ENCODE data around the gene CCDC74A.

DNA sequence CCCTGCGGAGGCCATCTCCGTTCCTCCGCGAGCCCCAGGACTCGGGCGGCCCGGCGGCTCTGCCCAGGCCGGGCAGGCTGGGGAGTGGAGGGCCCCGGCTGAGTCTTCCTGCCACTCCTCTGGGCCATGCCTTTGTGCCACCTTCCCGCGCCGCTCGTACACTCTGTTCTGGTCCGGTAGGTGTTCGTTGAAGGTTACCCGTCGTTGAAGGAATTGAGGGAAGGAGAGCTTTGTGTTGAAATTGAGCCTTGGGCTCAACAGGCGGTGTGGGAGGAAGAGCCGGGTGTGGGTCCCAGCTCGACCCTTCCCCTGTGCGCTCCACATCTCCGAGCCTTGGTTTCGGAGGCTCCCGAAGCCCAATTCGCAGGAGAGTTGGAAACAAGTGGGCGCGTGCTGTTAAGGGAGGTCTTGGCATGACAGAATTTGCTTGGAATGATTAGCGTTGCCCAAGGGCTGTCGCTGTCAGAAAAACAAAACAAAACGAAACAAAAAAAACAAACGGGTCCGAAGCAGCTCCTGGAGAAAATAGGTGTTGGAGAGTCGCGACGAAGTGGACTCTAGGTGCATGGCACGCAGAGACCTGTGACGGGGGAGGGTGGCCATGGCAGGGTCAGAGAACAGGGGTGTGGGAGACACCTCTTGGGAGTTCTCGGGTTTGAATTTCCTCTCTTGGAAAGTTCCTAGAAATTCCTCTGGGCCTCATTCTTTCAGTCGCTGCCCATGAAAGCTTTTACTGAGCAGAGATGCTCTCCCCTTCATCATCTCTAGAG is 34.3 kb upstream of the CCDC74A start:
- TF ChIP-seq, protein P1, sequence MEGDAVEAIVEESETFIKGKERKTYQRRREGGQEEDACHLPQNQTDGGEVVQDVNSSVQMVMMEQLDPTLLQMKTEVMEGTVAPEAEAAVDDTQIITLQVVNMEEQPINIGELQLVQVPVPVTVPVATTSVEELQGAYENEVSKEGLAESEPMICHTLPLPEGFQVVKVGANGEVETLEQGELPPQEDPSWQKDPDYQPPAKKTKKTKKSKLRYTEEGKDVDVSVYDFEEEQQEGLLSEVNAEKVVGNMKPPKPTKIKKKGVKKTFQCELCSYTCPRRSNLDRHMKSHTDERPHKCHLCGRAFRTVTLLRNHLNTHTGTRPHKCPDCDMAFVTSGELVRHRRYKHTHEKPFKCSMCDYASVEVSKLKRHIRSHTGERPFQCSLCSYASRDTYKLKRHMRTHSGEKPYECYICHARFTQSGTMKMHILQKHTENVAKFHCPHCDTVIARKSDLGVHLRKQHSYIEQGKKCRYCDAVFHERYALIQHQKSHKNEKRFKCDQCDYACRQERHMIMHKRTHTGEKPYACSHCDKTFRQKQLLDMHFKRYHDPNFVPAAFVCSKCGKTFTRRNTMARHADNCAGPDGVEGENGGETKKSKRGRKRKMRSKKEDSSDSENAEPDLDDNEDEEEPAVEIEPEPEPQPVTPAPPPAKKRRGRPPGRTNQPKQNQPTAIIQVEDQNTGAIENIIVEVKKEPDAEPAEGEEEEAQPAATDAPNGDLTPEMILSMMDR (IDR thresholded peaks at IDR 0.05; ENCODE audit: low read depth, low read length, poor library complexity, severe bottlenecking) = no peak
- no peak for TF ChIP-seq EZH2phosphoT487 (IDR thresholded peaks at IDR 0.05; ENCODE audit: borderline replicate concordance, low read length)

All from DOHH2 (cell line).